ENCODE results near the gene NFE2L1.

- TF ChIP-seq CBX5 (IDR thresholded peaks at IDR 0.05; ENCODE audit: low read depth, low read length) (no peak), SP2 (IDR thresholded peaks at IDR 0.05; ENCODE audit: low read length) (no peak), CTCF (IDR thresholded peaks at IDR 0.05; ENCODE audit: control extremely low read depth in 1 of 3, insufficient read depth in 1 of 3, low read depth in 1 of 3, low read length in 3 of 3) (no peak), POLR2A (IDR thresholded peaks at IDR 0.05; ENCODE audit: control extremely low read depth in 1 of 2, low read depth in 2 of 2, low read length in 2 of 2) (peak; percentile 82 to 83), SP1 (IDR thresholded peaks at IDR 0.05; ENCODE audit: low read depth, low read length) (no peak)
These were observed 396 bp downstream of the NFE2L1 start for GRCh38 chr17:48048384-48049126.

All from H1 (cell line).